GM12891 (cell line): ENCODE measurements around the gene CCDC102B.

ENCODE experiments used
- POLR2A ChIP-seq: IDR thresholded peaks from 2 replicates; pipeline ENCODE4 v1.6.1; 2011; ENCODE audit warnings: low read depth, low read length, control low read depth
- POLR2AphosphoS5 ChIP-seq: IDR thresholded peaks from 2 replicates; pipeline ENCODE4 v1.6.1; 2011; ENCODE audit warnings: low read depth, low read length, control low read depth

GRCh38 chr18:69000366-69000765, 202.5 kb downstream of the CCDC102B start:
- TF ChIP-seq POLR2AphosphoS5 (no peak), POLR2A (no peak)
